ENCODE results near the gene S1PR1.

- TF ChIP-seq RAD21 (IDR thresholded peaks at IDR 0.05; ENCODE audit: low read depth) (no peak), REST (IDR thresholded peaks at IDR 0.05; ENCODE audit: low read depth) (no peak), CREB1 (IDR thresholded peaks at IDR 0.05; ENCODE audit: low read depth) (no peak), CEBPB (IDR thresholded peaks at IDR 0.05) (no peak), TAF1 (IDR thresholded peaks at IDR 0.05; ENCODE audit: low read depth) (no peak), EP300 (IDR thresholded peaks at IDR 0.05; ENCODE audit: borderline replicate concordance) (no peak), TEAD4 (IDR thresholded peaks at IDR 0.05) (no peak), EGR1 (IDR thresholded peaks at IDR 0.05) (no peak)
Measured at GRCh38 chr1:101220906-101221305, 15.9 kb upstream of the S1PR1 start.
